Measurements from ENCODE around the gene AQP12A.
"Not testable (repeated sequence)": the region's sequence is repeated elsewhere in the genome, so short reads cannot be mapped to it uniquely, and the experiment has no call there.

- TF ChIP-seq CTCF, EZH2 (IDR thresholded peaks at IDR 0.05): not testable (repeated sequence)
Observed at GRCh38 chr2:240682431-240683224, 9.0 kb upstream of the AQP12A start, which contains the start of gene AQP12B.
